ENCODE results near the gene CLEC5A.
"Not testable (repeated sequence)": the region's sequence is repeated elsewhere in the genome, so short reads cannot be mapped to it uniquely, and the experiment has no call there.

The CLEC5A gene

DNA sequence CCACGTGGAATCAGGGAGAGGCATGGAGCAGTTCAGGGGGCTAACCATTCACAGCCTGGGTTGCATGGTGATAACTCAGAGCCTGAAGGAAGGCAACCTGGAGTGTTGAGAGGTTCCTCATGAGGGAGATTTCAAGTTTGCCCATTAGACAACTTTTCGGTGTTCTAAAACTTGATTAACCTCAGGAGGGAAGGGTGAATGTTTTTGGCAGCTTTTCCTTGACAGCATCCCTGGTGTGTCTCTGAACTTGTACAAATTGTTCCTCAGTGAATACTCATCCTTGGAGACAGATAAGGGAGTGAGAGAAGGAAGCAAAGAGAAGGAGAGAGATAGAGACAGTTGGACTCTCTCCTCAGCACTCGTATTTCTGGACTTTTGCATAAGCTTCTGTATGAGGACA is 30.7 kb downstream of the CLEC5A start, which contains the start of gene OR9A4:
Gene OR9A4 (plus strand): TSS at position 301 of the 400 bp plus-strand sequence. CDS start 2,477 bp downstream, outside the sequence.
- TF ChIP-seq, protein P1, sequence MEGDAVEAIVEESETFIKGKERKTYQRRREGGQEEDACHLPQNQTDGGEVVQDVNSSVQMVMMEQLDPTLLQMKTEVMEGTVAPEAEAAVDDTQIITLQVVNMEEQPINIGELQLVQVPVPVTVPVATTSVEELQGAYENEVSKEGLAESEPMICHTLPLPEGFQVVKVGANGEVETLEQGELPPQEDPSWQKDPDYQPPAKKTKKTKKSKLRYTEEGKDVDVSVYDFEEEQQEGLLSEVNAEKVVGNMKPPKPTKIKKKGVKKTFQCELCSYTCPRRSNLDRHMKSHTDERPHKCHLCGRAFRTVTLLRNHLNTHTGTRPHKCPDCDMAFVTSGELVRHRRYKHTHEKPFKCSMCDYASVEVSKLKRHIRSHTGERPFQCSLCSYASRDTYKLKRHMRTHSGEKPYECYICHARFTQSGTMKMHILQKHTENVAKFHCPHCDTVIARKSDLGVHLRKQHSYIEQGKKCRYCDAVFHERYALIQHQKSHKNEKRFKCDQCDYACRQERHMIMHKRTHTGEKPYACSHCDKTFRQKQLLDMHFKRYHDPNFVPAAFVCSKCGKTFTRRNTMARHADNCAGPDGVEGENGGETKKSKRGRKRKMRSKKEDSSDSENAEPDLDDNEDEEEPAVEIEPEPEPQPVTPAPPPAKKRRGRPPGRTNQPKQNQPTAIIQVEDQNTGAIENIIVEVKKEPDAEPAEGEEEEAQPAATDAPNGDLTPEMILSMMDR (IDR thresholded peaks at IDR 0.05; ENCODE audit: unreplicated experiment in 3 of 3) = no peak
- Mint-ChIP-seq H3K4me3 (no peak within 1 kb of the TSS), H3K27me3 (ENCODE audit: low read depth) (no peaks in the 10 kb centered on the region), H3K4me1 (no peaks in the 10 kb centered on the region), H3K27ac (no peak within 1 kb of the TSS), H3K9me3 (peaks cover 8% of the 10 kb centered on the region), H3K36me3 (ENCODE audit: low read depth) (no peaks in the 10 kb centered on the region)

DNA sequence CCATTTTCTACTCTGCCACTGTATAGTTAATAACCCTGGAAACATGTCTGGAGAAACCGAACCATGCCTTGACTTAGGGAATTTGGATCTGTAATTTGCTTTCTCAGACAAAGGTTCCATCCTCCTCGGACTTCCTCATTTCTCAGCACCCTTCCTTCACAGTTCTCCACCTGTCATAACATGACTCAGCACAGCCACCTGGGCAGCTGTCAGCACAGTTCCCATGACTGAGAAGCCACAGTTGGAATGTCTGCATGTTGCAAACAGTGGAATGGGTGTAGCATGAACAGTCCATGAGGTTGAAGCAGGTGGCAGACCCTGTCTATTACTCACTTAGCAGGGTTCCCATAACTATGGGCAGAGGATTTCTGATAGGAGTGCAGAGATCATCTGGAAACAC is 31.2 kb downstream of the CLEC5A start:
- Mint-ChIP-seq H3K4me3 (no peak overlapping the region), H3K4me1 (no peaks in the 10 kb centered on the region), H3K27me3 (ENCODE audit: low read depth) (no peaks in the 10 kb centered on the region), H3K9me3 (peaks cover 8% of the 10 kb centered on the region), H3K27ac (no peak overlapping the region), H3K36me3 (ENCODE audit: low read depth) (no peaks in the 10 kb centered on the region)
- TF ChIP-seq, protein P1 (IDR thresholded peaks at IDR 0.05; ENCODE audit: unreplicated experiment in 3 of 3) = no peak

DNA sequence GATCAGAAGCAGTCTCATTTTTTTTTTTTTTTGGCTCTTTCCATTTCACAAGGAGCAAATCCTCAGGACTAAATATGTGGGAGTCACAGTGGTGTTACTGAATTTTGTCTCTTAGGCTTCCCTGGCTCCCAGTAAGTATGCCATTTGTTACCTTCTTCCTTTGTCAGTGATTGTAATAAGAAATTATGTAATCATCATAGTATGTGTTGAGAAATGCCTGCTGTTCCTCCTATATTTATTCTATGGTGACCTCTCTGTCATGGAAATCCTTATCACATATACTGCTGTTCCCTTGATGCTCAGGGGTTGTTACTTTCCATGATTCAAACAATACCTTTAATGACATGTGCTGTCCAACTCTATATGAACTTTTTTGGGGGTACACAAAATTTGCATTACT is 35.4 kb downstream of the CLEC5A start:
- no peak overlapping the region for H3K4me3 Mint-ChIP-seq
- TF ChIP-seq, protein P1 (IDR thresholded peaks at IDR 0.05; ENCODE audit: unreplicated experiment in 3 of 3) = no peak
- no peaks in the 10 kb centered on the region for H3K9me3 Mint-ChIP-seq
- H3K36me3 Mint-ChIP-seq (ENCODE audit: low read depth) = no peaks in the 10 kb centered on the region
- H3K4me1 Mint-ChIP-seq = no peaks in the 10 kb centered on the region
- H3K27me3 Mint-ChIP-seq (ENCODE audit: low read depth) = no peaks in the 10 kb centered on the region
- no peak overlapping the region for H3K27ac Mint-ChIP-seq

DNA sequence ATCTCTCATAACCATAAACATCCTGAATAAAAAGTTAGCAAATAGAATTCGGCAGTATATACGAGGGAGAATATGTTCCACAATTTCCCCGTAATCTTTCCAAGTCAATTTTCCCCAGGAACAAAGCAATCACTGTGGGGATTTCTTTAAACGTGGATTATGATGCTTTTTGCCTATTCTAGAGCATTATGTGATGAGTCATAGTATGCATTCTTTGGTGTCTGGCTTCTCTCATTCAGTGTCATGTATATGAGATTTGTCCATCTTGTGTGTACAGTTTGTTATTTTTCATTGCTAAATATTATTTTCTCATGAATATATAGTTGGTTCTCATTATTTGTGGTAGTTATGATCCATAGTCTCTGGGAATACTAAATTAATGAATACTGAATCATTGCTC is 40.5 kb downstream of the CLEC5A start:
- Mint-ChIP-seq H3K36me3 (ENCODE audit: low read depth) (no peaks in the 10 kb centered on the region), H3K27ac (no peak overlapping the region), H3K4me1 (no peaks in the 10 kb centered on the region), H3K27me3 (ENCODE audit: low read depth) (no peaks in the 10 kb centered on the region), H3K4me3 (no peak overlapping the region), H3K9me3 (no peaks in the 10 kb centered on the region)
- TF ChIP-seq, protein P1 (IDR thresholded peaks at IDR 0.05; ENCODE audit: unreplicated experiment in 3 of 3) = no peak

DNA sequence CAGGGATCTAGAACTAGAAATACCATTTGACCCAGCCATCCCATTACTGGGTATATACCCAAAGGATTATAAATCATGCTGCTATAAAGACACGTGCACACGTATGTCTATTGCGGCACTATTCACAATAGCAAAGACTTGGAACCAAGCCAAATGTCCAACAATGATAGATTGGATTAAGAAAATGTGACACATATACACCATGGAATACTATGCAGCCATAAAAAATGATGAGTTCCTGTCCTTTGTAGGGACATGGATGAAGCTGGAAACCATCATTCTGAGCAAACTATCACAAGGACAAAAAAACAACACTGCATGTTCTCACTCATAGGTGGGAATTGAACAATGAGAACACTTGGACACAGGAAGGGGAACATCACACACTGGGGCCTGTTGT is 47.4 kb downstream of the CLEC5A start:
- not testable (repeated sequence) for H3K27ac Mint-ChIP-seq; H3K4me3 Mint-ChIP-seq; H3K36me3 Mint-ChIP-seq (ENCODE audit: low read depth); H3K27me3 Mint-ChIP-seq (ENCODE audit: low read depth); H3K9me3 Mint-ChIP-seq; H3K4me1 Mint-ChIP-seq

DNA sequence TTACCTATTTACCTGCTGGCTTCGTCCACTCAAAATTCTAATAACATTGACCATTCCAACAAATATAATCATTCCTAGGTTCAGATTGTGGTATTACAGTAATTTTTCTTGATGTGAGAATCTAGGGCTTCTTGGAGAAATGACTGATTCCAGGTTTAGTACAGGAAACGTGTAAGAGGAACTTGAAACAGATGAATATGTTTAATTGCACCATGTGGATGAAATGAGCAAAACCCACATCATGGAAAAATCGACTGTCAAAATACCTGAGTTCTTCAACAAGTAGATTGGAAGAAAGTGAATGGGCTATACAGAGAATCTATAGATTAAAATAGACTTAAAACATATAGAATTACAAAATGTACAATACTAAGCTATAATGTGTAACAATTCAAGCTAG is 55.4 kb downstream of the CLEC5A start:
- Mint-ChIP-seq H3K27ac (no peak overlapping the region), H3K27me3 (ENCODE audit: low read depth) (peaks cover 3% of the 10 kb centered on the region), H3K4me3 (no peak overlapping the region), H3K9me3 (no peaks in the 10 kb centered on the region), H3K36me3 (ENCODE audit: low read depth) (no peaks in the 10 kb centered on the region), H3K4me1 (no peaks in the 10 kb centered on the region)
- TF ChIP-seq, protein P1 (IDR thresholded peaks at IDR 0.05; ENCODE audit: unreplicated experiment in 3 of 3) = no peak
